OCI-LY1 (cell line): Measurements from ENCODE around the gene CUBN.

Source experiments
- CTCF ChIP-seq: fragments of 200-600 bp; sonication (generic), shearing (Covaris generic); IDR thresholded peaks from 2 replicates; pipeline ENCODE4 v1.5.1; 2017; ENCODE audit warnings: mild to moderate bottlenecking, antibody characterized with exemption, low read length, moderate library complexity, mixed read lengths
- EZH2 ChIP-seq: fragments of 200-600 bp; sonication (generic), shearing (Covaris generic); IDR thresholded peaks from 2 replicates; pipeline ENCODE4 v1.8.0; 2017; ENCODE audit warnings: borderline replicate concordance, mixed run types, mild to moderate bottlenecking, antibody characterized with exemption, low read length, moderate library complexity, mixed read lengths

- TF ChIP-seq CTCF: no peak
- TF ChIP-seq EZH2: no peak
These were observed 245.1 kb downstream of the CUBN start for GRCh38 chr10:16884497-16884896.
